GM12892 (cell line): Measurements from ENCODE around the gene PAX9.

Experiments used
- DNase-seq: peaks from one replicate; pipeline ENCODE4 v3.0.0; 2011; ENCODE audit not compliant: insufficient read length
- FAIRE-seq: peaks from 2 replicates; lab custom pipeline; 2011; peaks lifted over from hg19 to GRCh38; lab: Jason Lieb, UNC
- POLR2A ChIP-seq: IDR thresholded peaks from 2 replicates; pipeline ENCODE4 v1.6.1; 2011; ENCODE audit warnings: low read depth, low read length, control low read depth
- POLR2AphosphoS5 ChIP-seq: IDR thresholded peaks from 2 replicates; pipeline ENCODE4 v1.6.1; 2011; ENCODE audit warnings: low read depth, low read length, control low read depth
- TAF1 ChIP-seq: IDR thresholded peaks from 2 replicates; pipeline ENCODE4 v1.6.1; 2011; ENCODE audit warnings: low read depth, mild to moderate bottlenecking, control low read depth, low read length, borderline replicate concordance

The PAX9 gene

DNA sequence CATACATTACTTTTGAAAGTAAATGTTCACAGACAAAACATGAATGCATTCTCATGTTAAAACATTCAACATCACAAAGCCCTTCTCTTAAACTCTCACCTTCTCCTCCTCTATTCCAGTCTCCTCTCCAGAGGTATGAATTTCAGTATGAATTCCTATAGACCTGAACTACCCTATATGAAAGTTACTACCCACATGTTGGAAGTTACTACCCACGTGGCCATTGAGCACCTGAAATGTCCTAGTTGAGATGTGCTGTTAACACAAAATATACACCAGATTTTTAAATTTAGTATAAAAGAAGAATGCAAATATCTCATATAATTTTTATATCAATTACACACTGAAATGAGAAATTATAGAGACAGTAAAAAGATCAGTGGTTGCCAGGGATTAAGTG is 60.2 kb downstream of the PAX9 start:
- no peak for DNase-seq
- TF ChIP-seq TAF1 (no peak), POLR2A (no peak)
- no peak for FAIRE-seq

DNA sequence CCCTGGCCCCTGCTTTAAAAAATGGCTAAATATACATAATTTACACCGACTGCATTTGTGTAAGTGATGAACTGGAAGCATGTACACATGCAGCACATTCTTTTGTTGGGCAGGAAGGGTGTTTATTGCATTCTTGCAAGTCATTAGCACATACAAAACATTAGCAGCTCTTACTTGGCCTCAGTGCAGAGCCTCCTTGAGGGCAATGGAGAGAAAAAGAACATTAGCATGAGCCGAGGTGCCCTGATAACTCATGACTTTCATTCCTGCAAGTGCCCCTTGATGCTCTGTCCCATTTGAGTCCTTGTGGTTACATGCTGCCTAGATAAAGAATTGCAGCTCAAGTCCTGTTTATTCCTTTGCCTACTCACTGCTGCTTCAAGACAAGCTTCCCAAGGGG is 61.9 kb downstream of the PAX9 start:
- TF ChIP-seq POLR2AphosphoS5 (no peak), TAF1 (no peak), POLR2A (no peak)
- DNase-seq = no peak

DNA sequence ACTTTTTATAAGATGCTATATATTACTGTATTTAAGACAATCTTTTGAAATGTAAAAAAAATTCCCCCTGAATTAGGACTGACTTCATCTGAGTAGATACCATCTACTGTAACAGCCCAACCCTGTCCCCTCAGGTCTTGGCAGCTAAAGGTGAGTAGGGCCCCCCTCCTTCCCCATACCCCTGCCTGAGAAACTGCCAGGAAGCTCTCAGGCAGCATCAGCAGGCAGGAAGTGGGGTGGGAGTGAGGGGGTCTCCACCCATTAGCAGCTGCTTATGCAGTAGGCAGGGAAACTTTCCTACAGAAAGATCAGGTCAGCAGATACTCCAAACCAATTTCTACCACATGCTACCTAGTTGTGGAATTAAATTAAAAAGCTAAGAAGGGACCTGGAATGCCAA is 62.5 kb downstream of the PAX9 start:
- FAIRE-seq = no peak
- no peak for TF ChIP-seq TAF1
- TF ChIP-seq POLR2A = no peak
- TF ChIP-seq POLR2AphosphoS5 = no peak

More for the DNA sequence above, 61.9 kb downstream of the PAX9 start:
- FAIRE-seq = no peak

DNA sequence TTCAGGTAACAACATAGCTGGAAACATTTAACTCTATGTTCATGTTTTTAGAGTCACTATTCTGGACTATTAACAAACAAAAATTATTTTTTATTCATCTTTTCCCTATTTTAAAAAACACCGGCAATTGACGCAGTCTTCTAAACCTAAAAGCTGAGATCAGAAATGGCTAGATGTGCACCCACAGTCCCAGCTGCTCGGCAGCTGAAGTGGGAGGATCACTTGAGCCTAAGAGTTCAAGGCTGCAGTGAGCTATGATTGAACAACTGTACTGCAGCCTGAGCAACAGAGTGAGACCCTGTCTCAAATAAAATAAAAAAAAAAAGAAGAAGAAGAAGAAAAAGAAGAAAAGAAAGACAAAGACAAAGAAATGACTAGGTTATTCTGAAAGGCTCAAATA is 64.5 kb downstream of the PAX9 start:
- no peak for DNase-seq
- TF ChIP-seq TAF1 = no peak
- TF ChIP-seq POLR2A = no peak
- no peak for FAIRE-seq

More for the DNA sequence above, 62.5 kb downstream of the PAX9 start:
- no peak for DNase-seq
